ENCODE results near the gene GPHA2.

The GPHA2 gene

DNA sequence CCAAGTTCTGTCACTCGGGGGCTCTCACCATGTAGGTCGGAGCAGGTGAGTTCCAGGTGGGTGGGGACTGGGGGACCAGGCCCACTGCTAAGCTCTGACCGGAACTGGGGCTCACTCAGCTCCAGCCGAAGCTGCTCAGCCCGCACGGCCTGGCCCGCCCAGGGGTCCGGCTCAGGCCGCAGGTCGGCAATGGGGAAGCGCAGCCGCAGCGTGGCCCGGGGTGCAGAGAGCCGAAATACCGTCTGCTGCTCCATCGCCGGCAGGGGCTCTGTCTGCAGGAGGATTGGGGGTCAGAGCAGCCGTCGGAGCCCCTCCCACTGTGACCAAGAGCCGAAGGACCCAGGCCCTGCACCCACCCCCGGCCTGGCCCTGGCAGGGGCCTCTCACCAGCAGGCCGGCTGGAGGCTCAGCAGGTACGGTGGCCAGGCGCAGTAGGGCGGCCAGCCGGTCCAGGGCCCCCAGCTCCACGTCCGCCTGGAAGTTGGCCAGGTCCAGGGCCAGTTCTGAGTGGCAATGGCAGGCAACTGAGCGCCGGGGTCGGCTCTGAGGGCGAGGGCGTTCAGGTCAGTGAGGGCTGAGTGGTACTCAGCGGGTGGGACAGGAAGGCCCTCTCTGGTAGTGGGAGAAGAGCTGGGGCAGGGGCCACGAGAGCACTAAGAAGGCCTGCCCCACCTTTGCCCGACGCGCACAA, 25.9 kb downstream of the GPHA2 start:
- no peak for DNase-seq (ENCODE audit: low read depth)

DNA sequence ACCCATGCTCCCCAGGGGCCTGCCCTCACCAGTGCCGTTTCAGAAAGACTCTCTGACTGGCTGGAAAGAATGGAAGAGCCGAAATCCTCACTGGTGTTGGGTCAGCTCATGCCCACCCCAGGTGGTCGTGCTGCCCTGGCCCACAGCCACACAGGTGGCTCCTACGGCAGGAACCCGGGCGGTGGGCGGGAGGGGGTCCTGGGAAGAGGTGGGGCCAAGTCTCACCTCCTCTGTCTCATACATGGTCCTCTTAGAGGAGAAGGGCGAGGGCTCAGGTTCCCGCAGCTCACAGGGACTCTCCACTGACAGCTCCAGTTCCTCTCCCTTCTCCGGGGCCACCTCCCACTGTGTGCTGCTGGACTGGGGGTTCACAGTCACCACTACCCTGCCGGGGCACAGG, 26.9 kb downstream of the GPHA2 start:
- DNase-seq (ENCODE audit: low read depth), result no peak

DNA sequence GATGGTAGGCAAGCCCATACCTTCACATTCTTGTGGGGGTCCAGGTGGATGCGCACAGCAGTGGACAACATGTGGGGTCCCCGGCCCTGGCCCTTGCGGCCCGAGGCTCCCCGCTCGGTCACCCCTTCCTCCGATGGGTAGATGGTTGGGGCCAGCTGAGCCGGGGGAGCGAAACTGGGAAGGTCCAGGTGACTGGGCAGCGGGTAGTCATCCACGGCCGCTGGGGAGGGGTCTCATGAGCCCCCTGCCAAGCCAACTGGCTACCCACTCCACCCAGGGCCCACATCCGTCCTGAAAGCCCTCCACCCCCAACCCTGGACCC, 29.4 kb downstream of the GPHA2 start:
- no peak for DNase-seq (ENCODE audit: low read depth)

DNA sequence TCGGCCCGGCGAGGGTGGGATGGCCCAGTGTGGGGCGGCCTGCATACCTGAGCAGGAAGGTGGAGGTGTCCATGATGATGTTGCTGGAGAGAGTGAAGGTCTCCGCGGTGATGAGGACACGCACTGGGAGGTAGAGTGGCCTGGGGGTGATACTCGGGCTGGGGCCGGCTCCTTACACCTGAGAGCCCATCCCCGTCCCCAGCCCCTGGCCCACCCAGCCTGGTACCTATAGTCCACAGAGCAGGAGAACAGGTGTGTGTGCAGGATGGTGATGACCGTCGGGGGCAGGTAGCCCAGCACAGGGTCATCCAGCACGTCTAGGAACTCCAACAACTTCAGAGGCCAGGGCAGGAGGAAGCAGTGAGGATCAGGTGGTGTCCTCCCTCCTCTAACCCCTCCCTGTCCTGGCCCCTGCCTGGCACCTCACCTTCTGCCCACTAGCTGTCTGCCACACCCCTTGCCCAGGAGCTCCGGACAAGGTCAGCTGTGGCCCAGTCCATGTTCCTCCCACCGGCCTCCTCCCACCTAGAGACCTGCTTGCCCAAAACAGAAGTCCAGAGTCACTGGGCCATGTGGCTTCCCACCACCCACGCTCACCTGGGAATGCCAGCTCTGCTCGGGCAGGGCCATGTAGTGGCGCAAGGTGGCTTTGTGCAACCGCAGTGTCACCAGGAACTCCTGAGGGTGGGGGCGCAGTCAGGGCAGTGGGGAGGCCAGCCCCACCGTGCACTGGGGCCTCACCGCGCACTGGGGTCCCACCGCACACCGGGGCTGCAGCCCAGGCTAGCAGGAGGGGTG, 30.0 kb downstream of the GPHA2 start:
- no peak for DNase-seq (ENCODE audit: low read depth)

DNA sequence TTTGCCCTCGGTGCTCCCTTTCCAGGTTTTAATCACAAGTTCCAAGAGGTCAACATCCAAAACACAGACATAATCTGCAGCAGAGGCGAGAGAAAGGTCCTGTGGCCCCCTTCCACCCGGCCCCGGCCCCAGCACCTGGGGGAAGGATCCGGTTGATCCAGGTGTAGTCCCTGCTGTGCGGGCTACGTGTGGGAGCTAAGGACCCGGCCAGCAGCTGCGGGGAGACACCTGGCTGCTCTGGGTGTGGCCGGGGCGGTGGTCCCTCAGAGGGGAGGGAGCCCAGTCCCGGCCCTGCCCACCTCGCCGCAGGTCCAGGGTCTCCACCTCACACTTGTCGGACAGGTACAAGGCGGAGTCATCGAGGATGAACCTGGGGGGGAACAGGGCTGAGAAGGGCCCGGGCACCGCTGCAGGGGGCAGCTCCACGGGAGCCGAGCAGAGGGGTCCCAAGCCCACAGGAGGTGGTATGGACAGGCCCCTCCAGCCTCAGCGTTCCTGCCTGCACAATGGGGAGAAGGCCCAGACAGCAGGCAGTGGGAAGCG, 32.3 kb downstream of the GPHA2 start:
- no peak for DNase-seq (ENCODE audit: low read depth)

DNA sequence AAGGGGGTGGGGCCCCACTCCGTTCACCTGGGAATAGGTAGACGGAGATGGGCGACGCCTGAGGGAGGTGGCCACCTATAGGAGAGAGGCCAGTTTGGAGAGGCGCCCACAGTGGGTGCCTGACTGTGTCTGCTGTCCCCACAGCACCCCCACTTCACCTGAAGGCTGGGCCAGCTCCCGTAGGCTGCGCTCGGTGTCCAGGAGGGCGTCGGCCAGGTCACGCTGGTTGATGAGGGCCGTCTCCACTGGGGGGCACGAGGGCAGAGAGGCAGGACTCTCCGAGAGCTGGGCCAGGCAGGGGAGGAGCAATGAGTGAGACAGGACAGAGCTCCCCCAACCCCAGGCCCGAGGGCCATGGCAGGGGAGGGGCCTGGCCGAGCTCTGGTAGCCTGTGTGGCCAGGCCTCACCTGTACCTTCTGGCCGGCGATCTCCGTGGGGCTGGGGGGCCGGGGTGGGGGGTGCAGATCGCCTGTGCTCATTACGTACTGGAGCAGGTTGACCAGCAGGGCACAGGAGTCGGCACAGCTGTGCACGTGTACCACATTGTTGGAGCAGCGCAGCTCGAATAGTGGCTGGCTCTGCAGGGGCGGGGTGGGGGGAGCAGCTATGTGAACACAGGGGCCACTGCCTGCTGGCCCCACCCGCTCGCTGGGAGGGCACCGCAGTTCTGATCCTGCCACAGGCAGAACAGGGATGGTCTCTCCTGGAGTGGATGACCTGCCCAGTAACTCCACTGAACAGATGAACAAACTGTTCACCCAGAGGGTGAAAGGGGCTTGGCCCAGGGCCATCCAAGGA, 33.4 kb downstream of the GPHA2 start:
- DNase-seq (ENCODE audit: low read depth), result no peak

DNA sequence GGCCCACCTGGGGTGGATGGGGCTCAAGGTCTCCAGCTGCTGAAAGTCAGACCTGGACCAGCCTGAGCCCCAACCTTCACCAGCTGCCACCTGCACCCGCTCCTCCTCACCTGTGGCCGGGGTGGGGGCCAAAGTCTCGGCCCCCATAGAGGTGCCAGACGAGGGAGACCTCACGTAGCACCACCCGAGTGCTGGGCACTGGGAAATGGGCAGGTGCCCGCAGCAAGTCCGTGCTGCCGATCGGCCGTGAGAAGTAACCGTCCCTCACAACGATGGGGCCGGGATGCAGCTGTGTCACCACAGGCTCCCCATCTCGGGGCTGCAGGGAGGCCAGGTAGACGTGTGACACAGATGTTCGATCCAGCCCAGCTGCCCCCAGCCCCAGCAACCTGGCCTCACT, 34.9 kb downstream of the GPHA2 start:
- DNase-seq (ENCODE audit: low read depth), result no peak

DNA sequence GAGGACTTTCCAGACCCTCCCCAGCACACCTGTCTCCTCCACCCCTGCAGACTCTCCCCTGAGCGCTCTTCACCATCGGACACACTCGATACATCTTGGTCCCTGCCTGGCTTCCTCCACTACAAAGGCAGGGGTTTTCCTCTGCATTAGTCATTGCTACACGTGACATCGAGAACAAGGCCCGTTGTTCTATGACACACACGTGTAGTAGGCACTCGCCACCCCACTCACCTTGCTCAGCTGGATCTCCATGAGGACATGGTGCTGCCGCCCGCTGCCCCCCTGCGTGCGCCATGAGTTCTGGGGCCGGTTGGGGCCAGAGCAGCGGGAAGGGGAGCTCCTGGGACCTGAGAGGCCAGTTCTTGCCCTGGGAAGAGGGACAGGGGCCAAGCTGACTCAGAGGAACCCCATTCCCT, 35.4 kb downstream of the GPHA2 start:
- DNase-seq (ENCODE audit: low read depth), result no peak

DNA sequence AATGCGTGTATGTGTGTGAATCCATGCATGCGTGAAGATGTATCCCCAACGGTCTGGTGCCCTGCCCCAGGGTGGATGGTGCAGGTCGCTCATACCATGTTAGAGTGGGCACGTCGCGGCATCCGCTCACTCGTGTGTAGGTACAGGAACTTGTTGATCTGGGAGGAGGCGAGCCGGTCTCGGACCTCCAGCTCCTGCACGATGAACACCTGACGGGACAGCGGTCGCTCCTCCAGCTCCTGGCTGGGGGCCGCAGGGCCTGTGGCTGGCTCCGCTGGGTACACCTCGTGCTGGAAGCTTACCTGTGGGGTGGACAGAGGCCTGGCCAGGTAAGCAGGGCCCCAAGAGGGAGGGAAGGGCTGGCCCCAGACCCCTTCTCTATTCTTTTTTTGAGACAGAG, 37.2 kb downstream of the GPHA2 start:
- no peak for DNase-seq (ENCODE audit: low read depth)

DNA sequence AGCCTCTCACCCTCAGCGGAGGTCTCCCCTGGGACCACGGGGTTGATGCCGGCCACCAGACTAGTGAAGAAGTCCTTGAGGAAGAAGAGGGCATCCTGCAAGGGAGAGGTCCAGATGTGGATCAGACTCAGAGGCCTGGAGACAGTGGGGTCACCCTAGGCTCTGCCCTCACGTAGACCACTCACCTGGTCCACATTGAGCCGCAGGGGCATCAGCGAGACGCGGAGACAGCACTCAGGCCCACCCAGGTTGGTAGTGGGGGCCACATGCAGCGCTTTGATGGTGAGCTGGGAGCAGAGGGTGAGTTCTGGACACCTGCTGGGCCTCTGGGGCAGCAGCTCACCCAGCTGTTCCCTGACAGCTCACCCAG, 37.6 kb downstream of the GPHA2 start:
- no peak for DNase-seq (ENCODE audit: low read depth)

DNA sequence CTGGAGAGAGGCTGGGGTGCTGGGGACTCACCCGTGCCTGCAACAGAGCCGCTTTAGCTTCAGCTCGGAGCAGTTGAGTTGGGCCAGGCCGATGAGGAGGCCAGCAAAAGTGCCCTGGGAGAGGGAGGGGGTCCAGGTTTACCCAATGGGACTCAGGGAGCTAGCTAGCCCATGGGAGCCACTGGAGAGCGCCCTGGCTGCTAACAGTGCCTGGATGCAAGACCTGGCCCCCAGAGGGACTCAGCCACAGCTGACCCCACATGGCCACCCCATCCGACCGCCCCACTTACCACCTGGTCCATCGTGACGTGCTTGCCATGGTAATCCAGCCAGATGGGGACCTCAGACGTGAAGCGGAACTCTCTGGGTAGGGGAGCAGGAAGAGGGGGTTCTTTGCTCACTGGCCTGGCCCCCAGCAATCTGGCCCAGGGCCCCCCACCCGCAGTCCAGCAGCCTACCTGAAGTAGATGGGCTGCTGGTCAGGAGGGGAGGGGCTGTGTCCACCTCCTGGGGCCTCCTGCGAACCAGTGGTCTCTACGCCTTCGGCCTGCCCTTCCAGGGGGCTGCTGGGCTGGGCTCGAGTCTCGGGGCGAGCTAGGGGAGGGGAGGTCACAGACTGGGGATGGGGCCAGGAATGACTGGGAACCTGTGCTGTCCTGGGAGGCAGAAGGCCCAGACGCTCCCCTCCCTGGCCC, 38.2 kb downstream of the GPHA2 start:
- DNase-seq (ENCODE audit: low read depth), result no peak

DNA sequence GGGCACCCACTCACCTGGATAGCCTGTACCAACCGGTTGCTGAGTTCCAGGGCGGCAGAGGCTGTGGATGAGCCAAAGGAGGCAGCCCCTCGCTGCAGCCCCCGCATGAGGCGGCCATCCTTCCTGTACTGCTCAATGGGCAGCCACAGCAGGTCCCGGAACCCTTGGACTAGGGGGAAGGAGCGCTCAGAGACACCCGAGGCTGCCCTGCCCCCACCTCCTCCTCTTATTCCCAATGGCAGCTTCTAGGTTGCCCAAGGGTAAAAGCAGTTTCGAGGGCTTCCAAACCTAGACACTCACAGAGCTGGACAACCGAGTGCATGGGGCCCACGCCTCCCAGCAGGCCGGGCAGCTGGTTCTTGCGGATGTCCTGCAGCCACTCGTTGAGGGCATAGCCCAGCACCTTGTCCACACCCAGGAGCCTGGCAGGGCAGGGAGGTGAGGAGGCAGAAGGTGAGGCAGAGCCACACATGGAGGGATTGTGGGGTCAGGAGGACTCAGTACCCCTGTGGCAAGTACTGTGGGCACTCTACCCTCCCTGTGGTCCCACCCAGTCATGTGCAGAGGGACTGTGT, 39.2 kb downstream of the GPHA2 start:
- DNase-seq (ENCODE audit: low read depth), result no peak

DNA sequence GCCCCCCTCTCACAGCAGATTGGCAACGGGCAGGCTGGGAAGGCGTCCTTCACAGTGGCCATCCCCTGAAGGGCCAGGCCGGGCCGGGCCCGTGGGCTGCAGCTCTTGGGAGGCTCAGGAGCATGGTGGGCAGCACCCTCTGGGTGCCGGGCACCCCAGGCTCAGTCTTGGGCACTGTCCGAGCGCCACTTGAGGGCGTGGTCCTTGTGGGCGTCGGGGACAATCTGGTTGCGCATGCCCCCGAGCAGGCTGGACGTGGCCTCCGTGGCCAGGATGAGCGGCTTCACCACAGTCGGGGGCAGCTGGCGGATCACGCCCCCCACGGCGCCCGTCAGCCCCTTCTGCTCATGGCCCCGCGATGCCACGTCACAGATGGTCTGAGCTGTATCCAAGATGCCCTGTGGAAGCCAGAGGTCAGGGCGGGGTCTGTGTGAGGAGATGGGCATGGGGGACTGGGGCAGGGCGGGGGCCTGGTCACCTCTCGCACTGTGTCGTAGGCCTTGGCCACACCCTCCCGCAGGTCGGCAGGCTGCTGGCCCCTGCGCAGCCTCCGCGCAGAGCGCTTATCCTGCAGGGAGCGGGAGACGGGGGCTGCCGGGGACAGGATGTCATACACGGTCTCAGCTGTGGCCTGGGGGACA, 40.8 kb downstream of the GPHA2 start:
- DNase-seq (ENCODE audit: low read depth), result no peak

DNA sequence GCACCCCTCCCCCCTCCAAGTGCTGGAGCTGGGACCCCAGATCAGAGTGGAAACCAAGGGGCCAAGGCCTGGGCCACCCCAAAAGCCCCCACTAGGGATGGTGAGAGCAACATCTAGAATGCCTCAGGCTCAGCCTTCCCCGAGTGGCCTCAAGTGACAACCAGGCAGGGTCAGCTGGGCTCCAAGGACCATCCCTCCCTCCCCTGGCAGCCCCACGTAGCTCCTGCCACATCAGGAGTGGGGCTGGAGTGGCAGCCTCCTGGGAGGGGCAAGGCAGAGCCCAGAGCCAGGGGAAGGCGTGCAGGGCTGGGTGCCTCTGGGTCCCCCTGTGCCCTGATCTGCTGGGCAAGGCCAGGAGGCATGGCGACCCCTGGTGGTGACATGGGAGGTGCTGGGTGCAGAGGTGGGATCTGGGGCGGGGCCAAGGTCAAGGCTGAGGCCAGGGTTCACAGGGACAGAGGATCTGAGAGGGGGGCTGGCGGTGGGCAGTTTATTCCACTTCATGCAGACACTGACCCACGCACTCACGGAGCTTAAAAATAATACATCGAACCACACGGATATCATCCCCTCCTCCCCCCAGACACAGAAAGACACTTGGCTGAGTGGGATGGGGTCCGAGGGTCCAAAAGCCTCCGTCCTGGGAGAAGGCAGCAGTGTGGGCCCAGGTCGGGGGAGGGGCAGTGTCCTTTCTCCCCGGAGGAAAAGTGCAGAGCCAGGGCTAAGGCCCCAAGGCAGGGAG, 41.5 kb downstream of the GPHA2 start:
- no peak for DNase-seq (ENCODE audit: low read depth)

DNA sequence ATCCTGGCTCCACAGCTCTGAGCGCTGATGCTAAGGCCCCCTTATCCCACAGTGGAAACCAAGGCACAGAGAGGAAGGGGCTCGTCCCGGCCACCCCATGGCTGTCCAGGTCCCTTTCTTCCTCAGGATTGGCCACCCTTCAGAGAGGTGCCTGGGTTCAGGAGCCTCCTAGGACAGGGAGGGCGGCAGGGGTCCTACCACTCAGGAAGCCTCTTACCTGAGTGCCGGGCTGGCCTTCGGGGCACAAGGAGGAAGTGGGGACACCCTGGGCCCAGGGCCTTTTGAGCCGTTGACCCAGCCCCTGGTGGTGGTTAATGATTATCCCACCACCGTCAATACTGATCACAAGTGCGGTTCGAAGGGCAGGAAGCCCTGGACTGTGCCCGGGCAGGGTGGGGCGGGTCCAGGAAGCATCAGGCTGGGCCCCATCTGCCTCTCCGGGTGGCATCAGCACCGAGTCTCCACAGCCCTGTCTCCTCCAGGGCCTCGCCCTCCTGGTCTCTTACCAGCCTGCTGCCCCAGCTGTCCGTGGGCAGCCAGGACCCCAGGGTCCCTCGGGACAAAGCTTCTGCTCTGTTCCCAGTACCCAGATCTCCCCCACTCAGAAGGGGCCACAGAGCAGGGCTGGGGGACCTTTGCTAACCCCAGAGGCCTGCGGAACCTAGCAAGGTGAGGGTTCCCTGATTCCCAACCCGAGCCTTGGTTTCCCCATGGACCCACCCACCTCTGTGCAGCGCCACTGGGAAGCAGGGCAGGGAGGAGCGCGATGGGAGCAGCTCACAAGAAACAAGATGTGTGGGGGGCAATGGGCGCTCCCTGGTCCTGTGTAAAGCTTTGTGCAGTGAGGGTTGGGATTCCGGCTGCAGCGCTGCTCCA, 42.3 kb downstream of the GPHA2 start:
- no peak for DNase-seq (ENCODE audit: low read depth)

DNA sequence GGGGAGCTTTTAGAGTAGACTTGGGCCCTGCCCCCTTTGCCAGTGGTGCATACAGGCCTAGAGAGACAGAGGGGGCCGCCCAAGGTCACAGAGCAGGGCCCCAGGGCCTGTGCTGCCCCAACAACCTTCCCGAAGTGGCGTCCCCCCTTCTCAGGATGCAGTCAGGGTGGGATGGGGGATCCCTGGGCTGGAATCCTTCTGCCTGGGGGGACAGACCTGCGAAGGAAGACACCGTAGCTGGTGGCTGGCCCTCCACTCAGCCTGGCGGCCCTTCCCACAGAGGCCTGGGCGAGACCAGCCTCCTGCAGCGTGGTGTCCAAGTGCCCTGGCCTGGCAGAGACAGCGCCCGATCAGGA, 42.9 kb downstream of the GPHA2 start:
- DNase-seq (ENCODE audit: low read depth), result no peak

DNA sequence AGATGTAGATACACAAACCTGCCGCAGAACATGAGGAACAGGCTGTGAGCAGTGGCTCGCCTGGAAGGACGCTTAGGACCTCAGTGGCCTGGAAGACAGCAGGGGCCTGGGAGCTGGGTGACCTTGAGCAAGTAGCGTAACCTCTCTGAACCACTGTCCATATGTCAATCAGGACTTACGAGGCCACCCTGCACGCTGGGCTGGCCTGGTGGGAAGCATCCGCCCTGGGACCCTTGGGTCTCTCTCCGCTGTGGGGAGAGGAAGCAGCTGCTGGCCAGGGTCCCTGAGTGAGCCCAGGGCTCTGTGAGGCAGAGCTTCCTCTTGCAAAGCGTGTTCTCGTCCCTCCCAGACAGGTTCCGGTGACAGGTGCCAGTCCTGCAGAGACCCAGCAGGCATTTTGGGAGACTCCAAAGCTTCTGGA, 43.3 kb downstream of the GPHA2 start:
- DNase-seq (ENCODE audit: low read depth), result no peak

DNA sequence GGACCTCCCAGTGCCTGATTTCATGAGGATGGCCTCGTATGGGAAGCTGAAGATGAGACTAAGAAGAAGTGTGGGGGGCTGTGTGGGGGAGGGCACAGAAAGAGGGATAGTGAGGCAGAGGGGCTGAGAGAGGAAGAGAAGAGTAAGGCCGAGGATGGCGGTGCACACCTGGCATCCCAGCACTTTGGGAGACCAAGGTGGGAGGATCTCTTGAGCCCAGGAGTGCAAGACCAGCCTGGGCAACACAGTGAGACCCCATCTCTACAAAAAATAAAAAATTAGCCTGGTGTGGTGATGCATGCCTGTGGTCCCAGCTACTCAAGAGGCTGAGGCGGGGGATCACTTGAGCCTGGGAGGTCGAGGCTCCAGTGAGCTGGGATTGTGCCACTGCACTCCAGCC, 43.8 kb downstream of the GPHA2 start:
- no peak for DNase-seq (ENCODE audit: low read depth)

DNA sequence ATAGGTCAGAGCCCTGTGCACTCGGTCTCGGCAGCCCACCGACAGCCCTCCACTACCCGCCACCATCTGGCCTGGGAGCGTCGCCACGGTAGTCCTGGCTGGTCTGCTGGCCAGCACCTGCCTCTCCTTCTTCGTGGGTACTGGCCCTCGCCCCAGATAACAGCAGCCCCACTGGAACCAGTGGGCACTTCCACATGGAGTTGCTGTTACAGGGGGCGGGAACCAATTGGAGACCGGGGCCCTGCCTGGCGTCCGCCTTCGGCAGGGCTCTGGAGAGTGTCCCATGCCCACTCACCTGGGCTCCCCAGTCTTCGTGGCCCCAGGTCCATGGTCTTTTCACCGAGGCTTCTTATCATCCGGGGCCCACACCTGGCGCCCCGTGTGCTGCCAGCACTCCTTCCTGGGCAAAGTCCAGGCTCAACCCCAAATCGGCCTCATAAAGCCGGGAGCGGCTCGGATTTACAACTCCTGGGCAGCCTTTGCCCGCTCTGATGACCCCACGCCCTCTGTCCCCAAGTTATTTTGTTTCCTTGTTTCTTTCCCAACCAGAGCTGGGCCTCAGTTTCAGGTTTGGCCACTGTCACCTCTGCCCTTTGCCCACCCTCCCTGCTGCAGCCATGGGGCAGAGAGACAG, 44.4 kb downstream of the GPHA2 start:
- DNase-seq (ENCODE audit: low read depth), result no peak

Data from CMK (cell line).